H9 (cell line): ENCODE results near the gene OR2A12. TPM values are rescaled to one million over a fixed set of nuclear protein-coding genes. Genes with fewer than 3 reads are reported as not detected.

Experiments used
- DNase-seq: peaks from one replicate; pipeline ENCODE4 v3.0.0-alpha.2; 2017
- H2AFZ ChIP-seq: one replicate; pipeline ENCODE4 v1.6.1; 2013; ENCODE audit warnings: mild to moderate bottlenecking, low read length, control low read depth, moderate library complexity
- H2AK5ac ChIP-seq: 2 replicates; pipeline ENCODE4 v1.6.1; 2013; ENCODE audit warnings: low read length, control low read depth, mixed read lengths; ENCODE audit not compliant: insufficient read length
- H2BK120ac ChIP-seq: one replicate; pipeline ENCODE4 v1.6.1; 2013; ENCODE audit warnings: low read depth, mild to moderate bottlenecking, low read length, control low read depth, inconsistent platforms; ENCODE audit not compliant: poor library complexity, severe bottlenecking
- H2BK12ac ChIP-seq: 2 replicates; pipeline ENCODE4 v1.6.1; 2013; ENCODE audit warnings: low read length, control low read depth, mixed read lengths, low read depth; ENCODE audit not compliant: insufficient read length
- H2BK15ac ChIP-seq: 2 replicates; pipeline ENCODE4 v1.6.1; 2013; ENCODE audit warnings: low read depth, low read length, control low read depth
- H2BK20ac ChIP-seq: one replicate; pipeline ENCODE4 v1.6.1; 2013; ENCODE audit warnings: low read depth, mild to moderate bottlenecking, low read length, control low read depth, inconsistent platforms; ENCODE audit not compliant: poor library complexity, severe bottlenecking
- H2BK5ac ChIP-seq: 2 replicates; pipeline ENCODE4 v1.6.1; 2013; ENCODE audit warnings: low read length, control low read depth, mixed read lengths; ENCODE audit not compliant: insufficient read length
- H3K14ac ChIP-seq: 2 replicates; pipeline ENCODE4 v1.6.1; 2013; ENCODE audit warnings: low read length, control low read depth; ENCODE audit not compliant: insufficient read depth
- H3K18ac ChIP-seq: 2 replicates; pipeline ENCODE4 v1.6.1; 2013; ENCODE audit warnings: low read depth, mild to moderate bottlenecking, mixed read lengths, low read length, control low read depth; ENCODE audit not compliant: insufficient read length
- H3K23ac ChIP-seq: 2 replicates; pipeline ENCODE4 v1.6.1; 2013; ENCODE audit warnings: low read length, control low read depth, mixed read lengths, low read depth; ENCODE audit not compliant: insufficient read length
- H3K23me2 ChIP-seq: 2 replicates; pipeline ENCODE4 v1.6.1; 2013; ENCODE audit warnings: low read depth, mild to moderate bottlenecking, mixed read lengths, low read length, control low read depth; ENCODE audit not compliant: insufficient read length, poor library complexity, severe bottlenecking
- H3K27ac ChIP-seq: 2 replicates; pipeline ENCODE4 v1.5.1; 2013; ENCODE audit warnings: low read length, control low read depth, mixed read lengths, low read depth; ENCODE audit not compliant: insufficient read length
- H3K27me3 ChIP-seq: 2 replicates; pipeline ENCODE4 v1.6.1; 2013; ENCODE audit warnings: low read length, control low read depth, inconsistent platforms; ENCODE audit not compliant: insufficient read depth
- H3K4ac ChIP-seq: 2 replicates; pipeline ENCODE4 v1.6.1; 2013; ENCODE audit warnings: low read depth, mild to moderate bottlenecking, control low read depth, inconsistent platforms, low read length, moderate library complexity
- H3K4me1 ChIP-seq: 2 replicates; pipeline ENCODE4 v1.6.1; 2013; ENCODE audit warnings: low read length, control low read depth, inconsistent platforms; ENCODE audit not compliant: insufficient read depth
- H3K4me2 ChIP-seq: 2 replicates; pipeline ENCODE4 v1.6.1; 2013; ENCODE audit warnings: low read length, control low read depth, mixed read lengths; ENCODE audit not compliant: insufficient read length, insufficient read depth
- H3K56ac ChIP-seq: 2 replicates; pipeline ENCODE4 v1.6.1; 2013; ENCODE audit warnings: low read depth, mild to moderate bottlenecking, mixed read lengths, low read length, control low read depth; ENCODE audit not compliant: insufficient read length
- H3K79me1 ChIP-seq: 2 replicates; pipeline ENCODE4 v1.6.1; 2013; ENCODE audit warnings: low read depth, mild to moderate bottlenecking, moderate library complexity, low read length, control low read depth, inconsistent platforms; ENCODE audit not compliant: insufficient read depth, poor library complexity, severe bottlenecking
- H3K79me2 ChIP-seq: 2 replicates; pipeline ENCODE4 v1.6.1; 2013; ENCODE audit warnings: low read length, control low read depth, inconsistent platforms; ENCODE audit not compliant: insufficient read depth
- H3K9ac ChIP-seq: 2 replicates; pipeline ENCODE4 v1.6.1; 2013; ENCODE audit warnings: low read length, control low read depth, mixed read lengths; ENCODE audit not compliant: insufficient read length; ENCODE audit errors: extremely low read depth
- H3K9me3 ChIP-seq: one replicate; pipeline ENCODE4 v1.6.1; 2013; ENCODE audit warnings: low read depth, low read length, inconsistent platforms; ENCODE audit not compliant: control insufficient read depth
- H3T11ph ChIP-seq: one replicate; pipeline ENCODE4 v1.6.1; 2013; ENCODE audit warnings: mild to moderate bottlenecking, low read length, control low read depth, inconsistent platforms
- H4K20me1 ChIP-seq: one replicate; pipeline ENCODE4 v1.6.1; 2013; ENCODE audit not compliant: control insufficient read depth, insufficient read length, insufficient read depth
- H4K5ac ChIP-seq: 2 replicates; pipeline ENCODE4 v1.6.1; 2013; ENCODE audit warnings: low read depth, mild to moderate bottlenecking, mixed read lengths, low read length, control low read depth; ENCODE audit not compliant: insufficient read length
- H4K8ac ChIP-seq: replicated peaks from 2 replicates; pipeline ENCODE4 v1.6.1; 2013; ENCODE audit warnings: low read length, control low read depth, mixed read lengths, low read depth; ENCODE audit not compliant: insufficient read length
- H4K91ac ChIP-seq: 2 replicates; pipeline ENCODE4 v1.6.1; 2013; ENCODE audit warnings: low read depth, mild to moderate bottlenecking, moderate library complexity, mixed read lengths, low read length, control low read depth; ENCODE audit not compliant: insufficient read length
- H3K27ac Mint-ChIP-seq, 3 experiments: 2 replicates in 2 of 3; 3 replicates in 1 of 3; pipeline ENCODE4 v1.8.0; 2020 to 2021; ENCODE audit warnings: mixed read lengths in 3 of 3, mild to moderate bottlenecking in 1 of 3, moderate library complexity in 1 of 3
- H3K27me3 Mint-ChIP-seq: 2 replicates; pipeline ENCODE4 v1.8.0; 2021; ENCODE audit warnings: low read depth, mild to moderate bottlenecking, moderate library complexity, mixed read lengths
- H3K36me3 Mint-ChIP-seq, 3 experiments: 2 replicates in 2 of 3; 3 replicates in 1 of 3; pipeline ENCODE4 v1.8.0; 2020 to 2021; ENCODE audit warnings: low read depth in 3 of 3, mixed read lengths in 3 of 3; ENCODE audit not compliant: insufficient read depth in 1 of 3
- H3K4me1 Mint-ChIP-seq, 2 experiments: 2 replicates each; pipeline ENCODE4 v1.8.0; 2020; ENCODE audit warnings: mixed read lengths in 2 of 2
- H3K4me3 Mint-ChIP-seq, 2 experiments: 2 replicates in 1 of 2; 3 replicates in 1 of 2; pipeline ENCODE4 v1.8.0; 2020 to 2021; ENCODE audit warnings: mild to moderate bottlenecking in 2 of 2, mixed read lengths in 2 of 2, moderate library complexity in 1 of 2
- H3K9me3 Mint-ChIP-seq, 2 experiments: 2 replicates in 1 of 2; 3 replicates in 1 of 2; pipeline ENCODE4 v1.8.0; 2020; ENCODE audit warnings: mild to moderate bottlenecking in 2 of 2, mixed read lengths in 2 of 2, moderate library complexity in 1 of 2
- CTCF ChIP-seq: fragments of 200-600 bp; sonication (generic); conservative IDR thresholded peaks from 3 replicates; pipeline ENCODE4 v1.8.0; 2021; ENCODE audit warnings: antibody characterized with exemption, mild to moderate bottlenecking
- total RNA-seq: library from RNA; stranded (reverse); gene quantifications from 2 replicates; pipeline ENCODE4 v1.2.1, GENCODE V29; 2021

The OR2A12 gene
- total RNA-seq, 1 experiment from 2014 or later: not detected

- Histone ChIP-seq H3K23me2 (no peaks in the 10 kb centered on the region), H3K27me3 (no peaks in the 10 kb centered on the region), H3K79me2 (no peaks in the 10 kb centered on the region), H2BK12ac (no peak overlapping the region), H4K91ac (no peak overlapping the region), H3K4ac (no peak overlapping the region), H3K9me3 (no peaks in the 10 kb centered on the region), H4K20me1 (no peaks in the 10 kb centered on the region), H2AK5ac (no peak overlapping the region), H3K18ac (no peak overlapping the region), H3K56ac (no peak overlapping the region), H4K8ac (no peak overlapping the region), H4K5ac (no peak overlapping the region), H3K27ac (no peak overlapping the region), H2BK120ac (no peak overlapping the region), H3K9ac (no peak overlapping the region), H3K4me2 (no peak overlapping the region), H2BK5ac (no peak overlapping the region), H3K14ac (no peak overlapping the region), H2BK15ac (no peak overlapping the region), H3T11ph (no peak overlapping the region), H2BK20ac (no peak overlapping the region), H3K79me1 (no peaks in the 10 kb centered on the region), H2AFZ (no peak overlapping the region), H3K4me1 (no peaks in the 10 kb centered on the region; the same call in 1 of the 2 replicates), H3K23ac (no peak overlapping the region)
- H3K4me3 Mint-ChIP-seq: no peak overlapping the region
- no peaks in the 10 kb centered on the region for H3K9me3 Mint-ChIP-seq
- H3K36me3 Mint-ChIP-seq: no peaks in the 10 kb centered on the region
- no peaks in the 10 kb centered on the region for H3K27me3 Mint-ChIP-seq
- no peak for TF ChIP-seq CTCF
- no peaks in the 10 kb centered on the region for H3K4me1 Mint-ChIP-seq
- no peak overlapping the region for H3K27ac Mint-ChIP-seq
- no peak for DNase-seq
Observed at GRCh38 chr7:144105211-144105610, 19.1 kb downstream of the OR2A12 start.
